GM10847 (cell line): ENCODE measurements around the gene STAT6.

Source experiments
- POLR2A ChIP-seq: IDR thresholded peaks from 2 replicates; pipeline ENCODE4 v1.6.1; 2011; ENCODE audit not compliant: insufficient read length; ENCODE audit errors: extremely low read depth

STAT6 gene

GRCh38 chr12:57149245-57149900, 38.2 kb upstream of the STAT6 start:
- no peak for TF ChIP-seq POLR2A

GRCh38 chr12:57148469-57149244, 37.5 kb upstream of the STAT6 start:
- no peak for TF ChIP-seq POLR2A

DNA sequence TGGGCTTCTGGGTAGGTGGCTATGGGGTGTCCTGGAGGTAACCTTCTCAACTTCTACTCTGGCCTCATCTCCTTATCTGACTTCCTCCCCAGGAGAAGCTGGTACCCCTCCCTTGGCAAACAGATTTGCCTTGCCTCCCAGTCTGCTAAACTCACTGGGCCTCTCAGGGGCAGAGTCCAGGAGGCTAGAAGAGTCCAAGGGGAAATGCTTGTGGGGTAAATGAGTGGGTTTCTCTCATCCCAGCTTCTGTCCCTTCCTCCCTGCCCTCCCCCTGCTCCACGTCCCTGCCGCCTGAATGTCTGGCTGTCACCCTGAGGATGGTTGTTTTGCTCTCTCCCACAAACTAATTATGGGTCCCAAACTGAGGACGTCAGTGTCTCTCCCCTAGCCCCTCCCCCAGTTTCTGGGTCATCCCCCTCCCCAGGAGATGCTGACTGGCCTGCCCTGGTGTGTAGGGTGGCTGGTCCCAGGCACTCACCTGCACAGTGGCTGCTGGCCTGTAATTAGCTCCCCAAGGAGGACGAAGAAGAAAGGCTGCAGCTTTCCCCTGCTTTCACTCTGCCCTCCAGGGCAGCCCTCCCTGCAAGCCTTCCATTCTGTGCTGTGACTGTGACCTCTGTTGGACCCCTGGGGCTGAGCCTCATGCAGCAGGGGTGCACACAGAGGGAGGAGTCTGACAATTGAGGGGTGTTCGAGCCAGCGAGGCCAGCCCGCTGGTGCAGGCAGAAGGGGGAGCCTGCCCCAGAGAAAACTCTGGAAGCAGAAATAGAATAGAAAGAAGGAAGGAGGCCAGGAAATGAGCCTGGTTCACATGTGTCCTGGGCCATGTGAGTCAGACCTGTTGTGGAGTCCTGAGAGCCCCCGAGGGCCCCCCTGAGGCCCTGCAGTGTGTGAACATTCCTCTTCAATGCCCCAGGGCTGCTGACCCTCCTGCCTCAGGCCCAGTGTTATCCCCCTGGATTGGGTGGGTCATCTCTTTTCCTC, 36.1 kb upstream of the STAT6 start, which contains the start of gene LRP1-AS:
LRP1-AS (minus strand) TSS at position 659 of the 984 bp plus-strand sequence.
- TF ChIP-seq POLR2A = no peak

GRCh38 chr12:57146092-57146491, 34.9 kb upstream of the STAT6 start:
- no peak for TF ChIP-seq POLR2A

DNA sequence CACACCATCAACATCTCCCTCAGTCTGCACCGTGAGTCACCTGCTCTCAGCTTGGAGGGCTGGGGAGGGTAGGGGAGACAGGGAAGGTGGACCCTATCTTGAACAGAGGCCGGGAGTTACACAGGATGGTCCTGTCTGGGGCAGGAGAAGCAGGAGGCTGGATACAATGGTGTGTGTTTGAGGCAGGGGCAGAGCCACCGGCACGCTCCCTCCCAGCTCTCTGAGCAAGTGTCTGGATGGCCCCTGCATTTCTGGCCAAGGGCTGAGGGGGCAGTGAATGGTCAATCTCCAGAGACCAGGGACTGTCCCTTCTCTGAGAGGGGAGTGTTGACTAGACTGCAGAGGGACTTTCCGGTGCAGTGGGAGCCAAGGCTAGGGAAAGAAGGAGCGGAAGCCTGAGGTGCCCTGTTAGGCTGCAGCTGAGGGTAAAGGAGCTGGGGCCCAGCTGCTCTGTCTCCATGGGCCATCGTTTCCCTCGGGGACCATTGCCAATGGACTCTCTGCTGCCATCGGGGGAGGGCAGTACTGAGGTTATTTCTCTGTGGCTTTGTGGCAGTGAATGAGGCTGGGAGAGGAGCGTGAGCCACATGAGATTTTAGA, 34.4 kb upstream of the STAT6 start:
- no peak for TF ChIP-seq POLR2A

GRCh38 chr12:57143454-57143853, 32.3 kb upstream of the STAT6 start:
- no peak for TF ChIP-seq POLR2A

GRCh38 chr12:57142727-57143126, 31.6 kb upstream of the STAT6 start:
- no peak for TF ChIP-seq POLR2A

DNA sequence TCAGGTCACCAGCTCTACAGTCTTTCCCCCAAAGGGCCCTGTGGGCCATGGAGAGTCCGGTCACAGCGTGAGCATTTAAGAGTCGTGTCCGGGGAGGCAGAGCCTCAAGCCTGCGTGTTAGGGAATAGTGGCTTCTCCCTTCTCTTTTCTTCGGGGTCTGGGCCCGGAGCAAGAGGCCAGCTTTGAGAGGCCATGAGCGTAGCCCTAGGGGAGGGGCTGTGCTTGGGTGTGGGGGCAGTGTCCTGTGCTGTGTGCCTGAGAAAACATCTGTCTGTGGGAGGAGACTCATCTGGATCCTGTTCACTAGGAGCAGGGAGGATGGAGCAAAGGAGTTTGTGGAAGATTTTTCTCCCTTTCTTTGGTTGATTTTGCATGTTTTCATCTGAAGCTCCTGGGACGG, 31.0 kb upstream of the STAT6 start:
- no peak for TF ChIP-seq POLR2A

DNA sequence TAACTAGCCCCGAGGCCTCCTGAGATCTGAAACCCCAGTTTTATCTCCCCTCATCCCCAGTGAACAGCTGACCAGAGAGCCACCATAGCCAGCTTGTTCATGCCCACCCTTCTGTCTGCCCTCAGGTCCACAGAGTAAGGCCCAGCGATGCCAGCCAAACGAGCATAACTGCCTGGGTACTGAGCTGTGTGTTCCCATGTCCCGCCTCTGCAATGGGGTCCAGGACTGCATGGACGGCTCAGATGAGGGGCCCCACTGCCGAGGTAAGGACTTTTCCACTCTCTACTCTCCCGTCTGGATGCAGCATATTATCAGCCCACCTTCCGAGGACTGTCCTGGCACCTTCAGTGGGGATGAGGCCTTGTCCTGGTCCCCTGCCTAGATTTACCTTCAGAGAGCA, 30.1 kb upstream of the STAT6 start:
- TF ChIP-seq POLR2A = no peak

DNA sequence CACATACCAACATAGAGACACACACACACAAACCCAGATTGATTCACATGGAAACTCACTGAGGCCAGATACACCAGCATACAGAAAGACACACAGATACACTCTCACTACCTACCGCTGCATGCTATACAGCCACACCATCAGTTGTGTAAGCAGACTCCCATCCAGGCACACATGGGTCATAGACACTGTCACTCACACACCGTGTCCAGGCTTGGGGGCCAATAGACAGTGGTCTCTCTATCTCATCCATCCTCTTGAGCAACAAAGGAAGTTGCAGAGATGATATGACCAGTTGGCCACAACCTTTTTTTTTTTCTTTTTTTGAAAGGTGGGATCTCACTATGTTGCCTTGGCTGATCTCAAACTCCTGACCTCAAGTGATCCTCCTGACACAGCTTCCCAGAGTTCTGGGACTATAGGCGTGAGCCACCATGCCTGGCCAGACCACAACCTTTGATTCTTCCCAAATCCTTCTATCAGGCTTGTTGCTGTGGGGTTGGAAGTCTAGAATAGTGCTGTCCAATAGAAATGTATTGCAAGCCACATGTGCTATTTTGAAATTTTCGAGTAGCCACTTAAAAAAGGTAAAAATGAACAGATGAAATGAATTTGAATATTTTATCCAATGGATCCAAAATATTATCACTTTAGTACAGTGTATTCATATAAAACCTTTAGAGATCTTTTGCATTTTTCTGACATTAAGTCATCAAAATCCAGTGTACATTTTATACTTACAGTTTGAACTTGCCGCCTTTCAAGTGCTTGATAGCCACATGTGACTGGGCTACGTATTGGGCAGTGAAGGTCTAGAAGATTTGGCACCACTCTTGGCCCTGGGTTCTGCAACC, 28.9 kb upstream of the STAT6 start:
- TF ChIP-seq POLR2A = no peak

DNA sequence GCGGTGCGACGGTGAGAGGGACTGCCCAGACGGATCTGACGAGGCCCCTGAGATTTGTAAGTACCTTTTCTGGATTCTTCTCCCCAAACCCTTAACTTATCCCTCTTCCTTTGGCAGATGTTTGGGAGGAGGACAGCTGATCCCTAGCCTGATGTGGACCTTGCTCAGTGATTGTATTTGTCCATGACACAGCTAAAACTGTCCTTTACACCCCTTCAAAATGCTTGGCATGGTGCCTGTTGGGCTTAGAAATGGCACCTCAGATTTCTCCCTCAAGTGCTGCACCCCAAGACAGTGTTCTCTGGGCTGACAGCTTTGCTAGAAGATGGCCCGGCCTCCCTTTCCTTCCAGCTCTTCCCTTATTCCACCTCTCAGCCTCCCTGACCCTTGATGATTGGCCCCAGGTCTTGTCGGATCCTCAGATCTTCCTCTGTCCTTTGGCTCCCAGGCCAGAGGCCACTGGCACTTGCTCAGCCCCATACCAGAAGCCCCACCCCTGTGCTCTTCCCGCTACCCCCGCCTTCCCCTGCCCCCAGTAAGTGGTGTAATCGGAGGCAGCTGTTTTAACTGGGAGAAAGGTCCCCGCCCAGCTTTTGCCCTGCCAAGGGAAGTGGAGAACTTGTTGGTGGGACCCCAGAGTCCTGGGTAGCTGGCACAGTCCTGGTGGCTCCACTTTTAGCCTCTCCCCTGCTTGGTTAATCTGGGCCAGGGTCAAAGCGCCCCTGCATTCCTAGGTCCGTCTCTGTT, 27.5 kb upstream of the STAT6 start:
- TF ChIP-seq POLR2A = no peak

GRCh38 chr12:57135527-57136326, 24.6 kb upstream of the STAT6 start:
- TF ChIP-seq POLR2A = no peak

DNA sequence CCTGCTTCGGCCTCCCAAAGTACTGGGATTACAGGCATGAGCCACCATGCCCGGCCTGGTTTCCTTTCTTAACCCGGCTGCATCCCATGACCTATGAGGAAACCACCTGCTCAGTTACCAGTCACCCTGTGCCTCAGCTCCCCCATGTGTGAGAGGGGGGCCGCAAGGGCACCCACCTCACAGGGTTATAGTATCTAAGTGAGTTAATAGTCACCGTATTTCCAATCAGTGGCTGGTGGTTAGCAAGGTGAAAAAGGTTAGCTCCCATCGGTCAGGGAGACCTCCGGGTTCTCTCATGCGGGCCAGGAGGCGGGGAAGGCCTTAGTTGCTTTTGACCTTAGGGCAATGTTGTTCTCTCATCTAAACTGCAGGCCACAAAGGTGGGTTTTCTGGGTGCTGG, 23.8 kb upstream of the STAT6 start:
- no peak for TF ChIP-seq POLR2A

- no peak for TF ChIP-seq POLR2A
Measured at GRCh38 chr12:57133916-57134315, 22.8 kb upstream of the STAT6 start.
